SH-SY5Y (cell line): ENCODE measurements around the gene CLTA.

Experiments
- GATA2 ChIP-seq: IDR thresholded peaks from 2 replicates; pipeline ENCODE4 v1.6.1; 2011; ENCODE audit warnings: mild to moderate bottlenecking, low read depth, low read length
- GATA3 ChIP-seq: IDR thresholded peaks from 2 replicates; pipeline ENCODE4 v1.6.1; 2011; ENCODE audit warnings: low read depth, mild to moderate bottlenecking, low read length, moderate library complexity

DNA sequence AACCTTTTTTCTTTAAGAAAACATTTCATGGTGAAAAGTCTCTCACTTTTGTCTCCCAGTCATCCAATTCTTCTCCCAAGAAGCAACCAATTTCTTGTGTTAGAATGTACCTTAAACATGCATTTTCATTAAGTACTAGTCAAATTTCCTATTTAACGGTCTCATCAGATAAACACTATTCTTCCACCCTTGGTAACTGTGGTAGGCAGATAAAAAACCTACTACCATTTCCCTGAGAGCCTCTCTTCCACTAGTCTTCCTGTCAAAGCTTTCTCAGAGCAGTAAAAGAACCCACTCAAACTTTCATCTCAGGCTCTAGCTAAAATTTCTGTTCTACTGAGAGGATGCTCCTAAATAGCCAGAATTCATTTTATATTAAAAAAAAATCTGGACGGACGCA is 56.6 kb downstream of the CLTA start:
- no peak for TF ChIP-seq GATA3
- no peak for TF ChIP-seq GATA2
